Measurements from ENCODE around the gene VAV2.

Gene VAV2

GRCh38 chr9:133977421-133978201, 14.5 kb downstream of the VAV2 start:
- Histone ChIP-seq H3K9ac (no peak overlapping the region), H2AFZ (no peak overlapping the region), H3K27ac (no peak overlapping the region), H3K36me3 (ENCODE audit: control insufficient read depth, insufficient read depth, low read length) (no peaks in the 10 kb centered on the region), H3K79me2 (peaks cover 17% of the 10 kb centered on the region), H3K27me3 (ENCODE audit: control insufficient read depth, insufficient read depth, low read length) (no peaks in the 10 kb centered on the region), H3K4me3 (ENCODE audit: low read depth, low read length) (no peak overlapping the region), H3K4me1 (no peaks in the 10 kb centered on the region), H3K4me2 (ENCODE audit: low read length) (no peak overlapping the region), H3K9me3 (ENCODE audit: control insufficient read depth, low read length) (no peaks in the 10 kb centered on the region)
- TF ChIP-seq CTCF (IDR thresholded peaks at IDR 0.05), result no peak

GRCh38 chr9:133976887-133977286, 15.2 kb downstream of the VAV2 start:
- Histone ChIP-seq H3K27me3 (ENCODE audit: control insufficient read depth, insufficient read depth, low read length) (no peaks in the 10 kb centered on the region), H3K27ac (no peak overlapping the region), H3K79me2 (peaks cover 17% of the 10 kb centered on the region), H3K9ac (no peak overlapping the region), H3K4me1 (no peaks in the 10 kb centered on the region), H3K36me3 (ENCODE audit: control insufficient read depth, insufficient read depth, low read length) (no peaks in the 10 kb centered on the region), H3K9me3 (ENCODE audit: control insufficient read depth, low read length) (no peaks in the 10 kb centered on the region), H2AFZ (no peak overlapping the region), H3K4me3 (ENCODE audit: low read depth, low read length) (no peak overlapping the region), H3K4me2 (ENCODE audit: low read length) (no peak overlapping the region)
- TF ChIP-seq CTCF (IDR thresholded peaks at IDR 0.05), result no peak

- H3K27me3 ChIP-seq (ENCODE audit: control insufficient read depth, insufficient read depth, low read length), result no peaks in the 10 kb centered on the region
- no peak overlapping the region for H2AFZ ChIP-seq
- H3K79me2 ChIP-seq, result peaks cover 17% of the 10 kb centered on the region
- H3K4me2 ChIP-seq (ENCODE audit: low read length), result no peak overlapping the region
- H3K4me3 ChIP-seq (ENCODE audit: low read depth, low read length), result no peak overlapping the region
- TF ChIP-seq CTCF (IDR thresholded peaks at IDR 0.05), result no peak
- no peaks in the 10 kb centered on the region for H3K9me3 ChIP-seq (ENCODE audit: control insufficient read depth, low read length)
- H3K9ac ChIP-seq, result no peak overlapping the region
- no peaks in the 10 kb centered on the region for H3K36me3 ChIP-seq (ENCODE audit: control insufficient read depth, insufficient read depth, low read length)
- no peaks in the 10 kb centered on the region for H3K4me1 ChIP-seq
- no peak overlapping the region for H3K27ac ChIP-seq
Measured at GRCh38 chr9:133976191-133976861, 15.8 kb downstream of the VAV2 start.

- no peaks in the 10 kb centered on the region for H3K27me3 ChIP-seq (ENCODE audit: control insufficient read depth, insufficient read depth, low read length)
- H3K9me3 ChIP-seq (ENCODE audit: control insufficient read depth, low read length), result no peaks in the 10 kb centered on the region
- H3K9ac ChIP-seq, result no peak overlapping the region
- H3K36me3 ChIP-seq (ENCODE audit: control insufficient read depth, insufficient read depth, low read length), result no peaks in the 10 kb centered on the region
- no peaks in the 10 kb centered on the region for H3K4me1 ChIP-seq
- TF ChIP-seq CTCF (IDR thresholded peaks at IDR 0.05), result no peak
- peaks cover 19% of the 10 kb centered on the region for H3K79me2 ChIP-seq
- no peak overlapping the region for H3K4me2 ChIP-seq (ENCODE audit: low read length)
- H2AFZ ChIP-seq, result no peak overlapping the region
- no peak overlapping the region for H3K4me3 ChIP-seq (ENCODE audit: low read depth, low read length)
- no peak overlapping the region for H3K27ac ChIP-seq
Measured at GRCh38 chr9:133975511-133975910, 16.6 kb downstream of the VAV2 start.
